ENCODE data around the gene TBC1D10B. TPM values are rescaled to one million over a fixed set of nuclear protein-coding genes. Genes with fewer than 3 reads are reported as not detected.

TBC1D10B gene
- total RNA-seq, 1 experiment from 2014 or later: 38.4 TPM

GRCh38 chr16:30356401-30357084 lies 13.8 kb downstream of the TBC1D10B start:
- no peak for DNase-seq
- Histone ChIP-seq H3K4me3 (ENCODE audit: insufficient read depth, low read depth, low read length) (no peak overlapping the region), H3K36me3 (replicated peaks; ENCODE audit: control insufficient read depth, insufficient read depth, low read length) (peaks cover 21% of the 10 kb centered on the region), H3K27me3 (ENCODE audit: control insufficient read depth, insufficient read depth, low read length) (no peaks in the 10 kb centered on the region)

- peak overlapping the region; percentile 98 for H3K4me3 ChIP-seq (ENCODE audit: insufficient read depth, low read depth, low read length)
- no peaks in the 10 kb centered on the region for H3K27me3 ChIP-seq (ENCODE audit: control insufficient read depth, insufficient read depth, low read length)
- peaks cover 27% of the 10 kb centered on the region for H3K36me3 ChIP-seq (replicated peaks; ENCODE audit: control insufficient read depth, insufficient read depth, low read length)
- no peak for DNase-seq
Observed at GRCh38 chr16:30355954-30356308, 14.4 kb downstream of the TBC1D10B start.

GRCh38 chr16:30355144-30355953 lies 14.9 kb downstream of the TBC1D10B start, which contains the start of gene CD2BP2:
Gene CD2BP2 (minus strand): TSS chr16:30355308. CDS start chr16:30354681, 627 bp downstream.
- peak within 1 kb of the TSS; percentile 98 for H3K4me3 ChIP-seq (ENCODE audit: insufficient read depth, low read depth, low read length)
- H3K27me3 ChIP-seq (ENCODE audit: control insufficient read depth, insufficient read depth, low read length): no peaks in the 10 kb centered on the region
- peak; percentile 96 for DNase-seq
- peaks cover 29% of the 10 kb centered on the region for H3K36me3 ChIP-seq (replicated peaks; ENCODE audit: control insufficient read depth, insufficient read depth, low read length)

- Histone ChIP-seq H3K4me3 (ENCODE audit: insufficient read depth, low read depth, low read length) (peak overlapping the region; percentile 98), H3K36me3 (replicated peaks; ENCODE audit: control insufficient read depth, insufficient read depth, low read length) (peaks cover 29% of the 10 kb centered on the region), H3K27me3 (ENCODE audit: control insufficient read depth, insufficient read depth, low read length) (no peaks in the 10 kb centered on the region)
- DNase-seq: peak; percentile 86
Observed at GRCh38 chr16:30354423-30355143, 15.7 kb downstream of the TBC1D10B start.

- peaks cover 29% of the 10 kb centered on the region for H3K36me3 ChIP-seq (replicated peaks; ENCODE audit: control insufficient read depth, insufficient read depth, low read length)
- H3K4me3 ChIP-seq (ENCODE audit: insufficient read depth, low read depth, low read length): no peak overlapping the region
- H3K27me3 ChIP-seq (ENCODE audit: control insufficient read depth, insufficient read depth, low read length): no peaks in the 10 kb centered on the region
- no peak for DNase-seq
Observed at GRCh38 chr16:30353438-30354129, 16.7 kb downstream of the TBC1D10B start.

- no peak for DNase-seq
- Histone ChIP-seq H3K4me3 (ENCODE audit: insufficient read depth, low read depth, low read length) (no peak overlapping the region), H3K27me3 (ENCODE audit: control insufficient read depth, insufficient read depth, low read length) (no peaks in the 10 kb centered on the region), H3K36me3 (replicated peaks; ENCODE audit: control insufficient read depth, insufficient read depth, low read length) (peaks cover 29% of the 10 kb centered on the region)
Observed at GRCh38 chr16:30352488-30353401, 17.5 kb downstream of the TBC1D10B start.

GRCh38 chr16:30351586-30352419 lies 18.5 kb downstream of the TBC1D10B start:
- H3K36me3 ChIP-seq (replicated peaks; ENCODE audit: control insufficient read depth, insufficient read depth, low read length): peaks cover 29% of the 10 kb centered on the region
- H3K27me3 ChIP-seq (ENCODE audit: control insufficient read depth, insufficient read depth, low read length): no peaks in the 10 kb centered on the region
- H3K4me3 ChIP-seq (ENCODE audit: insufficient read depth, low read depth, low read length): no peak overlapping the region
- no peak for DNase-seq

GRCh38 chr16:30351001-30351441 lies 19.3 kb downstream of the TBC1D10B start:
- Histone ChIP-seq H3K36me3 (replicated peaks; ENCODE audit: control insufficient read depth, insufficient read depth, low read length) (peaks cover 29% of the 10 kb centered on the region), H3K27me3 (ENCODE audit: control insufficient read depth, insufficient read depth, low read length) (no peaks in the 10 kb centered on the region), H3K4me3 (ENCODE audit: insufficient read depth, low read depth, low read length) (no peak overlapping the region)
- DNase-seq: no peak

- no peak for DNase-seq
- Histone ChIP-seq H3K27me3 (ENCODE audit: control insufficient read depth, insufficient read depth, low read length) (no peaks in the 10 kb centered on the region), H3K4me3 (ENCODE audit: insufficient read depth, low read depth, low read length) (no peak overlapping the region), H3K36me3 (replicated peaks; ENCODE audit: control insufficient read depth, insufficient read depth, low read length) (peaks cover 29% of the 10 kb centered on the region)
Observed at GRCh38 chr16:30350134-30350871, 20.0 kb downstream of the TBC1D10B start.

- H3K27me3 ChIP-seq (ENCODE audit: control insufficient read depth, insufficient read depth, low read length): no peaks in the 10 kb centered on the region
- DNase-seq: no peak
Observed at GRCh38 chr16:30349675-30350074, 20.6 kb downstream of the TBC1D10B start.

GRCh38 chr16:30348929-30349328 lies 21.4 kb downstream of the TBC1D10B start:
- no peak for DNase-seq
- Histone ChIP-seq H3K4me3 (ENCODE audit: insufficient read depth, low read depth, low read length) (no peak overlapping the region), H3K36me3 (replicated peaks; ENCODE audit: control insufficient read depth, insufficient read depth, low read length) (peaks cover 28% of the 10 kb centered on the region), H3K27me3 (ENCODE audit: control insufficient read depth, insufficient read depth, low read length) (no peaks in the 10 kb centered on the region)

More at GRCh38 chr16:30349675-30350074, 20.6 kb downstream of the TBC1D10B start:
- H3K4me3 ChIP-seq (ENCODE audit: insufficient read depth, low read depth, low read length): no peak overlapping the region
- H3K36me3 ChIP-seq (replicated peaks; ENCODE audit: control insufficient read depth, insufficient read depth, low read length): peaks cover 29% of the 10 kb centered on the region

- DNase-seq: no peak
Observed at GRCh38 chr16:30348113-30348512, 22.2 kb downstream of the TBC1D10B start.

More at GRCh38 chr16:30348113-30348512, 22.2 kb downstream of the TBC1D10B start:
- no peaks in the 10 kb centered on the region for H3K27me3 ChIP-seq (ENCODE audit: control insufficient read depth, insufficient read depth, low read length)
- peaks cover 22% of the 10 kb centered on the region for H3K36me3 ChIP-seq (replicated peaks; ENCODE audit: control insufficient read depth, insufficient read depth, low read length)
- H3K4me3 ChIP-seq (ENCODE audit: insufficient read depth, low read depth, low read length): no peak overlapping the region
